Upper lobe of right lung (tissue), 1 donor: ENCODE data around the gene CAP2. TPM values are rescaled to one million over a fixed set of nuclear protein-coding genes. Genes with fewer than 3 reads are reported as not detected.
"Not testable (repeated sequence)": the region's sequence is repeated elsewhere in the genome, so short reads cannot be mapped to it uniquely, and the experiment has no call there.

Experiments used
- ATAC-seq: fragments of 200-7000 bp; cut with Tn5 transposase; one replicate; pipeline ENCODE4 v1.9.1; 2020; ENCODE audit warnings: mild to moderate bottlenecking, moderate library complexity
- DNase-seq: peaks from one replicate; pipeline ENCODE4 v3.0.0-alpha.2; 2020
- H3K27ac ChIP-seq: fragments of 200-600 bp; one replicate; pipeline ENCODE4 v1.8.0; 2022
- H3K27me3 ChIP-seq: fragments of 200-600 bp; one replicate; pipeline ENCODE4 v1.8.0; 2022; ENCODE audit warnings: mild to moderate bottlenecking
- H3K36me3 ChIP-seq: fragments of 200-600 bp; one replicate; pipeline ENCODE4 v1.8.0; 2022
- H3K4me1 ChIP-seq: fragments of 200-600 bp; one replicate; pipeline ENCODE4 v1.8.0; 2022
- H3K4me3 ChIP-seq: fragments of 200-600 bp; one replicate; pipeline ENCODE4 v1.8.0; 2022; ENCODE audit warnings: mild to moderate bottlenecking
- H3K9me3 ChIP-seq: fragments of 200-600 bp; one replicate; pipeline ENCODE4 v1.8.0; 2022
- intact Hi-C: fragments of 100-400 bp; cut with DNase I; formaldehyde crosslinking; loops from one replicate; pipeline ENCODE4 v1.11.0; 2022
- total RNA-seq: library from RNA; stranded (reverse); fragmentation: NEBNext Ultra II Directional; extraction: Animal tissue kit (Norgen Biotek cat#: 25700); gene quantifications from one replicate; pipeline ENCODE4 v1.2.1, GENCODE V29; 2021
- TF ChIP-seq, protein P1 (sequence below): fragments of 200-600 bp; IDR thresholded peaks from one replicate; pipeline ENCODE4 v1.8.0; 2022; ENCODE audit warnings: antibody characterized with exemption
- donor health status: DM: no; HTN: yes; CAD: no; lungs with severe emphysema.

The CAP2 gene
- total RNA-seq, 1 donor from 2014 or later, result 7.2 TPM

DNA sequence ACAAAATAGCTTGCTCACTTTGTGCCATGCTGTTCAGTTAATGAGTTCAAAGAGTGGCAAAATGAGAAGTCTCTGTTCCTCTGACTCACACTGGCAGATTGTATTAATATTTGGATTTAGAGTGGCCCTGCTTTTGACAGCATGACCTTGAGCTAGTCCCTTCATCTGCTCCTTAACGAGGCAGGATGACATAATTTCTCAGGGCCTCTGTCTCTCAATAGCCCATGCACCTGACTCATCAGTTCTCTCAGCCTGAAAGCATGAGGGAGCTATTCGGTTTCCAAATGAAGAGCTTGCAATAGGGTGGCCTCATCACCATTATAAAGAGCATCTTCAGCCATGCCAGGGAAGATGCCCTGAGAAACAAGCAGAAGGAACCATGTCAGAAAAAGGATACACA, 38.2 kb downstream of the CAP2 start:
- H3K27ac ChIP-seq, result no peak overlapping the region
- H3K4me3 ChIP-seq, result no peak overlapping the region
- H3K9me3 ChIP-seq, result no peaks in the 10 kb centered on the region

DNA sequence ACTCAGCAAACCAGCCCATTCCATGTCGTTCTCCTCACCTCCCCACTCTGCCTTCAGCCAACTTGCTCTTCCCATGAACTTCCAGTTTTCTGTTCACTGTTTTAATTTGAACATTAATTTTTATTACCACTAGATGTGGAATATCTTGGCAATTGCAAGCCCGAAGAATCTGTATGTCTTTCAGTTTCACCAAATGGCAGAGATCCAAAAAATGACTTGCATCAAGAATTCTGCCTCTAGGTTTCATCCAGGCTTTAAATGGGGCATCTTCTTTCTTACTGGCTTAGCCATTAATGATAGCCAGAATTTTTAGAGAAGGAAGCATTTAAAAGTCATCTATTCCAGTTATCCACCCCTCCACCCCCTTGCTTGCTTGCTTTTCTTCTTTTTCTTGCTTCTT, 39.0 kb downstream of the CAP2 start:
- H3K27ac ChIP-seq, result no peak overlapping the region

More for the DNA sequence above, 38.2 kb downstream of the CAP2 start:
- Histone ChIP-seq H3K4me1 (no peaks in the 10 kb centered on the region), H3K27me3 (no peaks in the 10 kb centered on the region), H3K36me3 (no peaks in the 10 kb centered on the region)
- DNase-seq, result no peak
- intact Hi-C loops, result no loop called here
- TF ChIP-seq, protein P1, sequence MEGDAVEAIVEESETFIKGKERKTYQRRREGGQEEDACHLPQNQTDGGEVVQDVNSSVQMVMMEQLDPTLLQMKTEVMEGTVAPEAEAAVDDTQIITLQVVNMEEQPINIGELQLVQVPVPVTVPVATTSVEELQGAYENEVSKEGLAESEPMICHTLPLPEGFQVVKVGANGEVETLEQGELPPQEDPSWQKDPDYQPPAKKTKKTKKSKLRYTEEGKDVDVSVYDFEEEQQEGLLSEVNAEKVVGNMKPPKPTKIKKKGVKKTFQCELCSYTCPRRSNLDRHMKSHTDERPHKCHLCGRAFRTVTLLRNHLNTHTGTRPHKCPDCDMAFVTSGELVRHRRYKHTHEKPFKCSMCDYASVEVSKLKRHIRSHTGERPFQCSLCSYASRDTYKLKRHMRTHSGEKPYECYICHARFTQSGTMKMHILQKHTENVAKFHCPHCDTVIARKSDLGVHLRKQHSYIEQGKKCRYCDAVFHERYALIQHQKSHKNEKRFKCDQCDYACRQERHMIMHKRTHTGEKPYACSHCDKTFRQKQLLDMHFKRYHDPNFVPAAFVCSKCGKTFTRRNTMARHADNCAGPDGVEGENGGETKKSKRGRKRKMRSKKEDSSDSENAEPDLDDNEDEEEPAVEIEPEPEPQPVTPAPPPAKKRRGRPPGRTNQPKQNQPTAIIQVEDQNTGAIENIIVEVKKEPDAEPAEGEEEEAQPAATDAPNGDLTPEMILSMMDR, result no peak
- ATAC-seq, result no peak

DNA sequence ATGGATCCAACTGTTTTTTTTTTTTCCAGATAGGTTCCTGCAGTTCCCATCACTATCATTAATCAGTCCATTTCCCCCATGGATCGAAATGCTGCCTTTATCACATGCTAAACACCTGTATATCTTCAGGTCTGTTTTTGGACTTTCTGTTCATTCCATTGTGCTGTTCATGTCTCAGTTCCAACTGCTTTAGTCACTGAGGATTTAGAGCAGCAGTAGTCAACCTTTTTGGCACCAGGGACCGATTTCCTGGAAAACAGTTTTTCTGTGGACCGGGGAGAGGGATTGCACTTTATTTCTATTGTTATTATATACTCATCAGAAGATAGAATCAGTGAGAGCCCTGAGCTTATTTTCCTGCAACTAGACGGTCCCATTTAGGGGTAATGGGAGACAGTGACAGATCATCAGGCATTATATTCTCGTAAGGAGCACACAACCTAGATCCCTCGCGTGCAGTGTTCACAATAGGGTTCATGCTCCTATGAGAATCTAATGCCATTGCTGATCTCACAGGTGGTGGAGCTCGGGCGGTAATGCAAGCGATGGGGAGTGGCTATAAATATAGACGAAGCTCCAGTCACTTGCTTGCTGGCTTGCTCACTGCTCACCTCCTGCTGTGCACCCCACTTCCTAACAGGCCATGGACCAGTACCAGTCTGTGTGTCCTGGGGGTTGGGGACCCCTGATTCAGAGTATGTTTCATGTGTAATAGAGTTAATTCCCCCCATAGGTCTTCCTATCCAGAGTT, 46.0 kb downstream of the CAP2 start:
- no peak overlapping the region for H3K4me3 ChIP-seq
- H3K9me3 ChIP-seq, result no peaks in the 10 kb centered on the region
- H3K4me1 ChIP-seq, result no peaks in the 10 kb centered on the region
- DNase-seq, result no peak
- H3K27me3 ChIP-seq, result no peaks in the 10 kb centered on the region
- TF ChIP-seq, protein P1, result no peak
- no peak overlapping the region for H3K27ac ChIP-seq
- H3K36me3 ChIP-seq, result no peaks in the 10 kb centered on the region
- ATAC-seq, result no peak
- intact Hi-C loops, result no loop called here

More for the DNA sequence above, 39.0 kb downstream of the CAP2 start:
- Histone ChIP-seq H3K4me1 (no peaks in the 10 kb centered on the region), H3K9me3 (no peaks in the 10 kb centered on the region), H3K36me3 (no peaks in the 10 kb centered on the region), H3K4me3 (no peak overlapping the region), H3K27me3 (no peaks in the 10 kb centered on the region)
- no peak for ATAC-seq
- intact Hi-C loops, result no loop called here
- DNase-seq, result no peak
- TF ChIP-seq, protein P1, result no peak

DNA sequence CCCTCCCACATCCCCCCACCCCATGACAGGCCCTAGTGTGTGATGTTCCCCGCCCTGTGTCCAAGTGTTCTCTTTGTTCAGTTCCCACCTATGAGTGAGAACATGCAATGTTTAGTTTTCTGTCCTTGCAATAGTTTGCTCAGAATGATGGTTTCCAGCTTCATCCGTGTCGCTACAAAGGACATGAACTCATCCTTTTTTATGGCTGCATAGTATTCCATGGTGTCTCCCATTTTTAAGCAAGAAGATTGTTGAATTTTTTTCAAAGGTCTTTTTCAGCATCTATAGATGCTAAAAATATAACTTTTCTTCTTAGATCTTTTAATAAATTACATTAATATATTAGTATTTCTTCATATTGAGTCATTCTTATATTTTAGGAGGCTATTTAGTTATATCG, 47.4 kb downstream of the CAP2 start:
- intact Hi-C loops, H3K36me3 ChIP-seq, H3K27ac ChIP-seq, H3K4me1 ChIP-seq, H3K9me3 ChIP-seq, H3K4me3 ChIP-seq, DNase-seq, ATAC-seq, H3K27me3 ChIP-seq: not testable (repeated sequence)

DNA sequence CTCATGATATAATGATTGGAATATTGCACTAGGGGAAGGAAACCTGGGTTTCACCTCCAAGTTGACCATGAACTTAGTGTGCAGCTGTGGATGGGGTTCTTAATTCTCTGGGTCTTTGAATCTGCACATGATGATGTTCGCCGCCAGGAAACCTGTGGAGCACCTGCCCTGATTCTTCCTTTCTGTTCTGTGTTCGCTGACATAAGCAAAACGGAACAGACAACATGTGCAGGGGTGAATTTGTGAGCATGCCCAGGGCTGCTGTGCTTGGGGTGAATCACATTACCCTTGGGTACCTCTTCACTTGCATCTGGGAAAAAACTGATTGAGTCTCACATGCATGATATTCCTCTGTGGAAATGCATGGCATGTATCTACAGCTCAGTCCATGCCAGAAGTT, 48.8 kb downstream of the CAP2 start:
- Histone ChIP-seq H3K36me3 (no peaks in the 10 kb centered on the region), H3K27ac (no peak overlapping the region), H3K4me1 (no peaks in the 10 kb centered on the region), H3K9me3 (no peaks in the 10 kb centered on the region), H3K4me3 (no peak overlapping the region), H3K27me3 (no peaks in the 10 kb centered on the region)
- DNase-seq (no peak), ATAC-seq (no peak)
- intact Hi-C loops, result no loop called here
- TF ChIP-seq, protein P1, result no peak

DNA sequence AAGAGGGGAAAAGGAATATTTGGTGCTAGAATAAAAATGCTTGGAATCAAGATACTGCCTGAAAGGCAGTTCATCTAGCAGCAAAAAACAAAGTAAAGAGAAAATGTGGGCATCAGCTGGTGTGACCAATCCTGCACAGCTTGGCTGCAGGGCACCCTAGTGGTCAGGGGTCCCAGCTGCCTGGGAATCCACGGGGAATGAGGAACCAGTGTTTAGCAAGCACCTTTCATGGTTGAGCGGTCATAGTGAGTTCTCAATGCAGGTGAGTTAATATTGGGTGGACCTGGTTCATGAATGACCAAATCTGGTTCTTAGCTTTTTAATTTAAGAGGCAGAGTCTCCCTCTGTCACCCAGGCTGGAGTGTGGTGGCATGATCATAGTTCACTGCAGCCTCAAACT, 53.3 kb downstream of the CAP2 start:
- no peak overlapping the region for H3K4me3 ChIP-seq
- H3K27ac ChIP-seq, result no peak overlapping the region
- no peaks in the 10 kb centered on the region for H3K36me3 ChIP-seq
- no peaks in the 10 kb centered on the region for H3K4me1 ChIP-seq
- H3K9me3 ChIP-seq, result no peaks in the 10 kb centered on the region
- TF ChIP-seq, protein P1, result no peak
- no peak for ATAC-seq
- intact Hi-C loops, result no loop called here
- no peak for DNase-seq
- H3K27me3 ChIP-seq, result no peaks in the 10 kb centered on the region
